Measurements from ENCODE around the gene STAC3. TPM values are rescaled to one million over a fixed set of nuclear protein-coding genes. Genes with fewer than 3 reads are reported as not detected.

STAC3 gene
- total and polyA plus RNA-seq, 9 of the 15 experiments (the other 6 are each of a cell fraction or from before 2014, with no cell fraction given): 0.45 to 6.4 (median 3.3) TPM

DNA sequence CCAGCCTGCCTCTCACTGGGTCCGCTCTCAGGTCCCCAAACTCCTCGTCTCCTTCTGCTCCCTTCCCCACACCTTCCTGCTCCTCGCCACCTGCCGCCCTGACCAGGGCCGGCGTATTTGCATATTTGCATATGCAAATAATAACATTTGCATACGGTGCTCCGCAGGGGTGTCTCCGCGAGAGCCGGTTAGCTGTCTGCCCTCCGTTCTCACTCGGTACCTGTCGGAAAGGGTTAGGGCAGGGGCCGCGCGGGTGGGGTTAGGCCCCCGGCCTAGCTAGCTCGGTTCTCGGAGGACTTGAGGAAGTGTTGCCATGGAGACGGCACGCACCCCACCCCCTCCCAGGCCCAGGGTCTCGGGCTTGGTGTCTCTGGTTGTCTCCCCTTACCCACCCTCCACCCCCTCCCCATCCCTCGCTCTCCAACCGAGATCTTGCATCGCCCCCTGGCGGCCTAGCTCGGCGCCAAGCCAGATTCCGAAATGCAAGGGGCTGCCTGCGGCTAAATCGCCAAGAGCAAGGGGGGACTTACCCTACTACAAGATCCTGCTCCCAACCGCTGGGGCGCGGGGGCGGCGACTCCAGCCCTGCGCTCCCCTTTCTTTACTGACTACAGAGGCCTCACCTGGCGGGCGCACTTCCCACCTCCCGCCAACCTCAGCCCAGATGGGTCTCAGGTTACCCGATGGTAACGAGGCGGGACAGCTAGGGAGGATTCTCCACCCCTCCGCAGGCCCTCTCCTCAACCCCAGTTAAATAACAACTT lies 8.1 kb downstream of the STAC3 start (continued):
- TF ChIP-seq, protein P1, sequence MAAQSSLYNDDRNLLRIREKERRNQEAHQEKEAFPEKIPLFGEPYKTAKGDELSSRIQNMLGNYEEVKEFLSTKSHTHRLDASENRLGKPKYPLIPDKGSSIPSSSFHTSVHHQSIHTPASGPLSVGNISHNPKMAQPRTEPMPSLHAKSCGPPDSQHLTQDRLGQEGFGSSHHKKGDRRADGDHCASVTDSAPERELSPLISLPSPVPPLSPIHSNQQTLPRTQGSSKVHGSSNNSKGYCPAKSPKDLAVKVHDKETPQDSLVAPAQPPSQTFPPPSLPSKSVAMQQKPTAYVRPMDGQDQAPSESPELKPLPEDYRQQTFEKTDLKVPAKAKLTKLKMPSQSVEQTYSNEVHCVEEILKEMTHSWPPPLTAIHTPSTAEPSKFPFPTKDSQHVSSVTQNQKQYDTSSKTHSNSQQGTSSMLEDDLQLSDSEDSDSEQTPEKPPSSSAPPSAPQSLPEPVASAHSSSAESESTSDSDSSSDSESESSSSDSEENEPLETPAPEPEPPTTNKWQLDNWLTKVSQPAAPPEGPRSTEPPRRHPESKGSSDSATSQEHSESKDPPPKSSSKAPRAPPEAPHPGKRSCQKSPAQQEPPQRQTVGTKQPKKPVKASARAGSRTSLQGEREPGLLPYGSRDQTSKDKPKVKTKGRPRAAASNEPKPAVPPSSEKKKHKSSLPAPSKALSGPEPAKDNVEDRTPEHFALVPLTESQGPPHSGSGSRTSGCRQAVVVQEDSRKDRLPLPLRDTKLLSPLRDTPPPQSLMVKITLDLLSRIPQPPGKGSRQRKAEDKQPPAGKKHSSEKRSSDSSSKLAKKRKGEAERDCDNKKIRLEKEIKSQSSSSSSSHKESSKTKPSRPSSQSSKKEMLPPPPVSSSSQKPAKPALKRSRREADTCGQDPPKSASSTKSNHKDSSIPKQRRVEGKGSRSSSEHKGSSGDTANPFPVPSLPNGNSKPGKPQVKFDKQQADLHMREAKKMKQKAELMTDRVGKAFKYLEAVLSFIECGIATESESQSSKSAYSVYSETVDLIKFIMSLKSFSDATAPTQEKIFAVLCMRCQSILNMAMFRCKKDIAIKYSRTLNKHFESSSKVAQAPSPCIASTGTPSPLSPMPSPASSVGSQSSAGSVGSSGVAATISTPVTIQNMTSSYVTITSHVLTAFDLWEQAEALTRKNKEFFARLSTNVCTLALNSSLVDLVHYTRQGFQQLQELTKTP (IDR thresholded peaks at IDR 0.05; ENCODE audit: low read depth in 1 of 2, partially characterized antibody in 2 of 2): peak in 1 of 2 experiments; percentile 16
- TF ChIP-seq ZBTB7A (IDR thresholded peaks at IDR 0.05; ENCODE audit: borderline replicate concordance, control insufficient read depth, low read depth, low read length) (peak; percentile 95), KAT8 (IDR thresholded peaks at IDR 0.05; ENCODE audit: low read depth) (no peak), BCOR (IDR thresholded peaks at IDR 0.05) (no peak), ZNF324 (CRISPR knock-in tag; IDR thresholded peaks at IDR 0.05) (no peak), UBTF (IDR thresholded peaks at IDR 0.05; ENCODE audit: borderline replicate concordance in 1 of 2, low read depth in 2 of 2, low read length in 2 of 2) (no peak), MAFG (tag; conservative IDR thresholded peaks at IDR 0.05) (no peak)
- TF ChIP-seq, protein P2, sequence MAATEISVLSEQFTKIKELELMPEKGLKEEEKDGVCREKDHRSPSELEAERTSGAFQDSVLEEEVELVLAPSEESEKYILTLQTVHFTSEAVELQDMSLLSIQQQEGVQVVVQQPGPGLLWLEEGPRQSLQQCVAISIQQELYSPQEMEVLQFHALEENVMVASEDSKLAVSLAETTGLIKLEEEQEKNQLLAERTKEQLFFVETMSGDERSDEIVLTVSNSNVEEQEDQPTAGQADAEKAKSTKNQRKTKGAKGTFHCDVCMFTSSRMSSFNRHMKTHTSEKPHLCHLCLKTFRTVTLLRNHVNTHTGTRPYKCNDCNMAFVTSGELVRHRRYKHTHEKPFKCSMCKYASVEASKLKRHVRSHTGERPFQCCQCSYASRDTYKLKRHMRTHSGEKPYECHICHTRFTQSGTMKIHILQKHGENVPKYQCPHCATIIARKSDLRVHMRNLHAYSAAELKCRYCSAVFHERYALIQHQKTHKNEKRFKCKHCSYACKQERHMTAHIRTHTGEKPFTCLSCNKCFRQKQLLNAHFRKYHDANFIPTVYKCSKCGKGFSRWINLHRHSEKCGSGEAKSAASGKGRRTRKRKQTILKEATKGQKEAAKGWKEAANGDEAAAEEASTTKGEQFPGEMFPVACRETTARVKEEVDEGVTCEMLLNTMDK (IDR thresholded peaks at IDR 0.05; ENCODE audit: borderline replicate concordance, insufficient read depth, low read depth, low read length, poor library complexity, severe bottlenecking): peak; percentile 95
